Ishikawa (cell line): Measurements from ENCODE around the gene MYG1.

Source experiments
- CEBPB ChIP-seq: IDR thresholded peaks from 2 replicates; pipeline ENCODE4 v1.6.1; 2012
- NFIC ChIP-seq: IDR thresholded peaks from 2 replicates; pipeline ENCODE4 v1.6.1; 2012
- RAD21 ChIP-seq: IDR thresholded peaks from 2 replicates; pipeline ENCODE4 v1.6.1; 2012; ENCODE audit warnings: low read depth
- REST ChIP-seq: IDR thresholded peaks from 2 replicates; pipeline ENCODE4 v1.6.1; 2012; ENCODE audit warnings: low read depth, mild to moderate bottlenecking
- TF ChIP-seq, protein P1 (sequence below): IDR thresholded peaks from 2 replicates; pipeline ENCODE4 v1.6.1; 2012

DNA sequence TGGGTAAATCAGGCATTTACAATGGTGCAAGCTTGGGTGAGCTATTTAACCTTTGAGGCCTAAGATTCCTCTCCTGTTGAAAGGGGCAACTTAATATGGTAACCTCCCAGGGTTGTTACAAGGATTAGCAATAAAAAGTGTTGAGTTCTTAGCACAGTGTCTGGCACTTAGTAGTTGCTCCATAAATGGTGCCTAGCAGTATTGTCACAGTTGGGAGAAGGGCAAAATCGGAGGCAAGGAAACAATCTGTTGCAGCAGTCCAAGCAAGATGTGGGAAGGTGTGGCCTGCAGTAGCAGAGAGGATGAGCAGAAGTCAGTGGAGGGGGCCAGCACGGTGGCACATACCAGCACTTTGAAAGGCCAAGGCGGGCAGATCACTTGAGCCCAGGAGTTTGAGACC, 44.0 kb downstream of the MYG1 start:
- TF ChIP-seq, protein P1, sequence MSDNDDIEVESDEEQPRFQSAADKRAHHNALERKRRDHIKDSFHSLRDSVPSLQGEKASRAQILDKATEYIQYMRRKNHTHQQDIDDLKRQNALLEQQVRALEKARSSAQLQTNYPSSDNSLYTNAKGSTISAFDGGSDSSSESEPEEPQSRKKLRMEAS: no peak
- TF ChIP-seq REST: no peak
- no peak for TF ChIP-seq NFIC
- TF ChIP-seq RAD21: no peak
- TF ChIP-seq CEBPB: no peak
